HepG2 (cell line): ENCODE results near the gene DPH3. TPM values are rescaled to one million over a fixed set of nuclear protein-coding genes. Genes with fewer than 3 reads are reported as not detected.

Source experiments
- ATAC-seq: fragments of 200-7000 bp; cut with Tn5 transposase; 3 replicates; pipeline ENCODE4 v1.9.1; 2020; ENCODE audit warnings: mild to moderate bottlenecking, moderate library complexity
- BruUV-seq: library from RNA; stranded (reverse); fragments of 400-500 nt; replicated peaks from 2 replicates; lab custom pipeline; 2021; lab: Mats Ljungman, UMichigan
- CTCF ChIA-PET: fragments of 300-600 bp; formaldehyde crosslinking; extraction: SDS; loops from one replicate; lab custom pipeline; 2021; ENCODE audit warnings: low total read pairs, inconsistent platforms, low intra/inter-chr PET ratio; lab: Yijun Ruan, JAX
- POLR2A ChIA-PET: fragments of 350-600 bp; sonication (Branson Sonifier 250); formaldehyde crosslinking; loops from one replicate; lab custom pipeline; 2020; ENCODE audit warnings: antibody characterized with exemption, inconsistent platforms; lab: Yijun Ruan, JAX
- DNase-seq: peaks from one replicate; pipeline ENCODE4 v3.0.0-alpha.2; 2015; ENCODE audit warnings: low spot score
- FAIRE-seq: peaks from 3 replicates; lab custom pipeline; 2011; peaks lifted over from hg19 to GRCh38; lab: Jason Lieb, UNC
- H2AFZ ChIP-seq: one replicate; pipeline ENCODE4 v1.6.1; 2011; ENCODE audit warnings: low read length, inconsistent platforms
- H3K27ac ChIP-seq: fragments of 300-600 bp; 3 replicates; pipeline ENCODE4 v1.8.0; 2011; ENCODE audit warnings: mixed run types, mild to moderate bottlenecking, mixed read lengths, low read length, inconsistent platforms; ENCODE audit not compliant: insufficient read depth; ENCODE audit errors: extremely low read length
- H3K27me3 ChIP-seq, 2 experiments: fragments of 200-600 bp in 1 of 2; 2 replicates in 1 of 2; 3 replicates in 1 of 2; pipeline versions ENCODE4 v1.6.0 to v1.8.0; 2011; ENCODE audit warnings: low read length in 2 of 2, mild to moderate bottlenecking in 2 of 2, moderate library complexity in 2 of 2, inconsistent platforms in 1 of 2; ENCODE audit not compliant: insufficient read depth in 2 of 2, control insufficient read depth in 1 of 2
- H3K36me3 ChIP-seq, 2 experiments: fragments of 200-600 bp in 1 of 2; replicated peaks in 1 of 2; 2 replicates in 1 of 2; 3 replicates in 1 of 2; pipeline versions ENCODE4 v1.5.1 to v1.8.0; 2011; ENCODE audit warnings: low read length in 2 of 2, inconsistent platforms in 1 of 2; ENCODE audit not compliant: insufficient read depth in 2 of 2, control insufficient read depth in 1 of 2
- H3K4me1 ChIP-seq: 2 replicates; pipeline ENCODE4 v1.5.1; 2012; ENCODE audit warnings: low read length, inconsistent platforms; ENCODE audit not compliant: insufficient read depth
- H3K4me2 ChIP-seq: 2 replicates; pipeline ENCODE4 v1.6.0; 2011; ENCODE audit warnings: low read depth, low read length, inconsistent platforms
- H3K4me3 ChIP-seq, 3 experiments: fragments of 200-600 bp in 1 of 3; sonication (generic), shearing (Covaris generic) in 1 of 3; replicated peaks in 1 of 3; 2 replicates each; pipeline ENCODE4 v1.5.1; 2011 to 2016; ENCODE audit warnings: low read length in 3 of 3, inconsistent platforms in 2 of 3, low read depth in 2 of 3, mild to moderate bottlenecking in 2 of 3, control low read depth in 1 of 3, mixed read lengths in 1 of 3; ENCODE audit not compliant: insufficient read depth in 1 of 3
- H3K79me2 ChIP-seq: one replicate; pipeline ENCODE4 v1.6.1; 2011; ENCODE audit warnings: low read length, inconsistent platforms; ENCODE audit not compliant: insufficient read depth
- H3K9ac ChIP-seq: 2 replicates; pipeline ENCODE4 v1.6.0; 2011; ENCODE audit warnings: mild to moderate bottlenecking, low read depth, low read length, inconsistent platforms; ENCODE audit not compliant: insufficient read depth
- H3K9me3 ChIP-seq: 2 replicates; pipeline ENCODE4 v1.5.1; 2012; ENCODE audit warnings: mild to moderate bottlenecking, low read length
- H4K20me1 ChIP-seq: 2 replicates; pipeline ENCODE4 v1.6.0; 2011; ENCODE audit warnings: inconsistent platforms, mild to moderate bottlenecking, low read length, moderate library complexity; ENCODE audit not compliant: insufficient read depth
- CHD4 ChIP-seq: fragments of 200-600 bp; sonication (generic); IDR thresholded peaks from 2 replicates; pipeline ENCODE4 v1.7.0; 2017; ENCODE audit warnings: mild to moderate bottlenecking, low read length, borderline replicate concordance
- FOSL2 ChIP-seq: sonication (generic); formaldehyde crosslinking; IDR thresholded peaks from 2 replicates; pipeline ENCODE4 v1.4.0; 2020; ENCODE audit warnings: missing genetic modification reagents
- GATA4 ChIP-seq: sonication (generic); IDR thresholded peaks from 2 replicates; pipeline ENCODE4 v1.6.1; 2016; ENCODE audit warnings: antibody characterized with exemption, low read depth, borderline replicate concordance
- GLI4 ChIP-seq: sonication (generic); formaldehyde crosslinking; IDR thresholded peaks from 2 replicates; pipeline ENCODE4 v1.5.1; 2020; ENCODE audit warnings: missing genetic modification reagents, mild to moderate bottlenecking, moderate library complexity, borderline replicate concordance
- ISL2 ChIP-seq: sonication (generic); formaldehyde crosslinking; IDR thresholded peaks from 2 replicates; pipeline ENCODE4 v1.5.0; 2020; ENCODE audit warnings: missing genetic modification reagents
- KDM3A ChIP-seq: IDR thresholded peaks from 2 replicates; pipeline ENCODE4 v1.6.1; 2018; ENCODE audit warnings: low read depth, missing compliant biosample characterization
- MAF1 ChIP-seq: sonication (generic); formaldehyde crosslinking; IDR thresholded peaks from 2 replicates; pipeline ENCODE4 v1.5.0; 2020; ENCODE audit warnings: missing genetic modification reagents, borderline replicate concordance
- NFRKB ChIP-seq: fragments of 450-650 bp; IDR thresholded peaks from 2 replicates; pipeline ENCODE4 v1.6.1; 2017
- SCMH1 ChIP-seq: sonication (generic); formaldehyde crosslinking; IDR thresholded peaks from 2 replicates; pipeline ENCODE4 v1.9.0; 2021; ENCODE audit warnings: missing genetic modification reagents, mild to moderate bottlenecking, borderline replicate concordance
- ZBTB21 ChIP-seq: sonication (generic); formaldehyde crosslinking; IDR thresholded peaks from 2 replicates; pipeline ENCODE4 v1.4.0; 2020; ENCODE audit warnings: missing genetic modification reagents
- ZNF12 ChIP-seq: sonication (generic); formaldehyde crosslinking; IDR thresholded peaks from 2 replicates; pipeline ENCODE4 v1.5.0; 2020; ENCODE audit warnings: missing genetic modification reagents
- ZNF136 ChIP-seq: sonication (generic); formaldehyde crosslinking; IDR thresholded peaks from 2 replicates; pipeline ENCODE4 v1.8.1; 2022; ENCODE audit warnings: low read depth, mild to moderate bottlenecking, moderate library complexity, missing genetic modification reagents
- ZNF331 ChIP-seq: sonication (generic); formaldehyde crosslinking; IDR thresholded peaks from 2 replicates; pipeline ENCODE4 v1.4.0; 2020; ENCODE audit warnings: missing genetic modification reagents
- ZNF337 ChIP-seq: sonication (generic); formaldehyde crosslinking; IDR thresholded peaks from 2 replicates; pipeline ENCODE4 v1.5.1; 2020; ENCODE audit warnings: missing genetic modification reagents, low read depth, mild to moderate bottlenecking, borderline replicate concordance
- ZNF44 ChIP-seq: sonication (generic); formaldehyde crosslinking; IDR thresholded peaks from 2 replicates; pipeline ENCODE4 v1.5.1; 2020; ENCODE audit warnings: mild to moderate bottlenecking, missing genetic modification reagents
- ZNF660 ChIP-seq: sonication (generic); formaldehyde crosslinking; IDR thresholded peaks from 2 replicates; pipeline ENCODE4 v1.5.1; 2020; ENCODE audit warnings: mild to moderate bottlenecking, low read depth, missing genetic modification reagents, borderline replicate concordance
- ZNF773 ChIP-seq: sonication (generic); formaldehyde crosslinking; IDR thresholded peaks from 2 replicates; pipeline ENCODE4 v1.4.0; 2020; ENCODE audit warnings: missing genetic modification reagents, borderline replicate concordance
- WGBS: methylation state at CpG from one replicate; pipeline ENCODE4 v1.1.6; 2017; ENCODE audit warnings: low lambda C conversion rate; 5-methylcytosine and 5-hydroxymethylcytosine counted together
- in situ Hi-C: cut with HindIII; loops from 2 replicates; pipeline ENCODE4 v1.10.0; 2017; ENCODE audit warnings: low pct_unique_long_range_greater_than_20kb; ENCODE audit not compliant: extremely low pct_ligation_motif_present
- intact Hi-C: fragments of 100-400 bp; cut with micrococcal nuclease; formaldehyde crosslinking; loops from one replicate; pipeline ENCODE4 v1.10.0; 2022; ENCODE audit not compliant: unreplicated experiment
- polyA plus RNA-seq, 8 experiments: library from polyadenylated mRNA; depleted of rRNA in 3 of 8; stranded (reverse) in 7 of 8; unstranded in 1 of 8; fragments of >200 nt; fragmentation: Illumina TruSeq in 4 of 8; extraction: Trizol in 4 of 8; gene quantifications; 2 replicates each; pipeline versions ENCODE4 v1.2.1 to v1.2.3, GENCODE V29; 2011 to 2016; ENCODE audit warnings: low read depth in 4 of 8, missing spikeins in 1 of 8, mixed read lengths in 1 of 8; ENCODE audit not compliant: insufficient read depth in 1 of 8
- total RNA-seq, 5 experiments: library from RNA; depleted of rRNA; stranded (reverse); fragments of >200 nt; fragmentation: Illumina TruSeq; extraction: Trizol; gene quantifications; 2 replicates each; pipeline ENCODE4 v1.2.3, GENCODE V29; 2016; ENCODE audit warnings: low read depth in 1 of 5
- TF ChIP-seq, protein P1 (sequence below): sonication (generic); formaldehyde crosslinking; IDR thresholded peaks from 2 replicates; pipeline ENCODE4 v1.4.0; 2020; ENCODE audit warnings: missing genetic modification reagents, borderline replicate concordance
- TF ChIP-seq, protein P2 (sequence below): sonication (generic); formaldehyde crosslinking; IDR thresholded peaks from 2 replicates; pipeline ENCODE4 v1.4.0; 2020; ENCODE audit warnings: mild to moderate bottlenecking, low read depth, missing genetic modification reagents
- TF ChIP-seq, protein P3 (sequence below): IDR thresholded peaks from 2 replicates; pipeline ENCODE4 v1.6.1; 2016; ENCODE audit warnings: control low read depth

The DPH3 gene
- total and polyA plus RNA-seq, 2 of the 13 experiments (the other 11 are each of a cell fraction or from before 2014, with no cell fraction given) = 18.3 to 21.6 TPM

DNA sequence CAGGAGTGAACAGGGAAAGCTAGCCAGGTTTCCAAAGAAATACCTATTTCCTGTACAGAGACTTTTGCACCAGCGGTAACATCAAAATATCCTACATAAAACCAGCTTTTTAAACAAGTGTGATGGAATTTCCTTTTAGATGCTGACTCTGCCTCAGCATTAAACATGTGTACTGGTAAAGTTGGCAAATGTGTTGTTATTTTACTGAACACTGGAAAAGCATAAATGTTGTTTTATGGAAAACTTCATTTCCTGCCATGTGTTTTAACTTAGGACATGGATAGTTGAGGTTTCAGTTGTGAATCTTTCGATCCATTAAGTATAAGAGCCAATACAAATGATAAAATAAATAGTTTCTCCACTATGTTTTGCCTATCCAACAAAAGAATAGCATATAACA lies 15.9 kb upstream of the DPH3 start (continued):
- TF ChIP-seq CHD4 (no peak), ZNF773 (no peak), ZBTB21 (CRISPR knock-in tag) (no peak), FOSL2 (CRISPR knock-in tag) (no peak), ZNF337 (no peak)
- TF ChIP-seq, protein P1, sequence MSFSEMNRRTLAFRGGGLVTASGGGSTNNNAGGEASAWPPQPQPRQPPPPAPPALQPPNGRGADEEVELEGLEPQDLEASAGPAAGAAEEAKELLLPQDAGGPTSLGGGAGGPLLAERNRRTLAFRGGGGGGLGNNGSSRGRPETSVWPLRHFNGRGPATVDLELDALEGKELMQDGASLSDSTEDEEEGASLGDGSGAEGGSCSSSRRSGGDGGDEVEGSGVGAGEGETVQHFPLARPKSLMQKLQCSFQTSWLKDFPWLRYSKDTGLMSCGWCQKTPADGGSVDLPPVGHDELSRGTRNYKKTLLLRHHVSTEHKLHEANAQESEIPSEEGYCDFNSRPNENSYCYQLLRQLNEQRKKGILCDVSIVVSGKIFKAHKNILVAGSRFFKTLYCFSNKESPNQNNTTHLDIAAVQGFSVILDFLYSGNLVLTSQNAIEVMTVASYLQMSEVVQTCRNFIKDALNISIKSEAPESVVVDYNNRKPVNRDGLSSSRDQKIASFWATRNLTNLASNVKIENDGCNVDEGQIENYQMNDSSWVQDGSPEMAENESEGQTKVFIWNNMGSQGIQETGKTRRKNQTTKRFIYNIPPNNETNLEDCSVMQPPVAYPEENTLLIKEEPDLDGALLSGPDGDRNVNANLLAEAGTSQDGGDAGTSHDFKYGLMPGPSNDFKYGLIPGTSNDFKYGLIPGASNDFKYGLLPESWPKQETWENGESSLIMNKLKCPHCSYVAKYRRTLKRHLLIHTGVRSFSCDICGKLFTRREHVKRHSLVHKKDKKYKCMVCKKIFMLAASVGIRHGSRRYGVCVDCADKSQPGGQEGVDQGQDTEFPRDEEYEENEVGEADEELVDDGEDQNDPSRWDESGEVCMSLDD (CRISPR knock-in tag) = no peak
- TF ChIP-seq, protein P2, sequence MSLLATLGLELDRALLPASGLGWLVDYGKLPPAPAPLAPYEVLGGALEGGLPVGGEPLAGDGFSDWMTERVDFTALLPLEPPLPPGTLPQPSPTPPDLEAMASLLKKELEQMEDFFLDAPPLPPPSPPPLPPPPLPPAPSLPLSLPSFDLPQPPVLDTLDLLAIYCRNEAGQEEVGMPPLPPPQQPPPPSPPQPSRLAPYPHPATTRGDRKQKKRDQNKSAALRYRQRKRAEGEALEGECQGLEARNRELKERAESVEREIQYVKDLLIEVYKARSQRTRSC (CRISPR knock-in tag) = no peak

DNA sequence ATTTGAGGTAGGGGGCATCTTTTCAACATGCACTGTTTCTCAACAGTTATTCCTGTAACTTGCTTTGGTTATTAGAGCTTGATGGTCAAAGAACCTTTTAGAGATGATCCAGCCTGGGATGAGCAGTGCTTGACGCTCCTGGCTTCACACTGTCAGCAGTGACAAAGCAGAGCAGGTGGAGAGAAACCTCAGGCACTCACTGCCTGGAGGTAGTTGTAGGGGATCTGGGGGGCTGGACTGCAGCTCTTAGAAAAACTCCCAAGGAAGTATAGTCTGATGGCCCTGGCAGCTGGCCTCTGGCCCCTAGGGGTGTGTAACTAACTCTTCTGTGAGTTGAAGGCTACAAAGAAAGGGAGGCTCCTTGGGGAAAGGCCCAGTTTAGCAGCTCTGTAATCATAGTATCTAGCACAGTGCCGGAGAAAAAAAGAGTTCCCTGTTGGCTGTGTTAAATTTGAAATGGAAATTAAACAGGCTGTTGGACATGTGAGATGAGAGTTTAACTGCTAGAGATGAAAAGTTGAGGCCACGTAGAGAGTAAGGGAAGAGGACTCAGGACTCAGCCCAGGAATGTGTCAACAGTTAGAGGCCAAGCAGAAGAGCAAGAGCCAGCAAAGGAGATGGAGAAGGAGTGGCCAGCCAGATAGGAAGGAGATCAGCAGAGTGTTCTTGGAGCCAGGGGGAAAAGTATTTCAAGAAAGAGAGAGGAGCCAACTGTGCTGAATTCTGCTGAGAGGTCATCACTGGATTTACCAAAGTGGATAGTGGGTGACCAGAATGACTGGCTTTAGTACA lies 14.5 kb upstream of the DPH3 start:
- ChIA-PET CTCF (no interaction called here), POLR2A (no interaction called here)
- no peak for TF ChIP-seq ZNF337
- no peak for TF ChIP-seq MAF1 (CRISPR knock-in tag)
- TF ChIP-seq KDM3A (CRISPR knock-in tag) = no peak
- no peak for TF ChIP-seq ZNF44 (CRISPR knock-in tag)
- TF ChIP-seq ZNF12 (CRISPR knock-in tag) = no peak
- TF ChIP-seq SCMH1 (CRISPR knock-in tag) = no peak
- TF ChIP-seq ZNF660 (CRISPR knock-in tag) = no peak
- TF ChIP-seq GLI4 (CRISPR knock-in tag) = no peak
- TF ChIP-seq, protein P3, sequence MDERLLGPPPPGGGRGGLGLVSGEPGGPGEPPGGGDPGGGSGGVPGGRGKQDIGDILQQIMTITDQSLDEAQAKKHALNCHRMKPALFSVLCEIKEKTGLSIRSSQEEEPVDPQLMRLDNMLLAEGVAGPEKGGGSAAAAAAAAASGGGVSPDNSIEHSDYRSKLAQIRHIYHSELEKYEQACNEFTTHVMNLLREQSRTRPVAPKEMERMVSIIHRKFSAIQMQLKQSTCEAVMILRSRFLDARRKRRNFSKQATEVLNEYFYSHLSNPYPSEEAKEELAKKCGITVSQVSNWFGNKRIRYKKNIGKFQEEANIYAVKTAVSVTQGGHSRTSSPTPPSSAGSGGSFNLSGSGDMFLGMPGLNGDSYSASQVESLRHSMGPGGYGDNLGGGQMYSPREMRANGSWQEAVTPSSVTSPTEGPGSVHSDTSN = no peak
- no peak for TF ChIP-seq ZNF136
- TF ChIP-seq GATA4 = no peak
- no peak for TF ChIP-seq ZNF331 (CRISPR knock-in tag)
- no peak for TF ChIP-seq NFRKB
- TF ChIP-seq ISL2 = no peak

More for the DNA sequence above, 14.5 kb upstream of the DPH3 start:
- H3K4me1 ChIP-seq = no peaks in the 10 kb centered on the region
- no peaks in the 10 kb centered on the region for H3K79me2 ChIP-seq
- no peaks in the 10 kb centered on the region for H3K9me3 ChIP-seq
- H3K4me3 ChIP-seq = no peak overlapping the region
- no peaks in the 10 kb centered on the region for H4K20me1 ChIP-seq
- in situ Hi-C loops = no loop called here
- no peak overlapping the region for H3K9ac ChIP-seq
- FAIRE-seq = no peak
- no peaks in the 10 kb centered on the region for H3K27me3 ChIP-seq
- no TSS peak for BruUV-seq
- H2AFZ ChIP-seq = no peak overlapping the region
- H3K36me3 ChIP-seq = peaks cover 1 to 45% of the 10 kb centered on the region in 2 experiments; a peak in 4 of 5 replicates
- H3K27ac ChIP-seq = no peak overlapping the region
- WGBS = 88% methylated on average over 3 of the region's 3 CpGs
- H3K4me2 ChIP-seq = no peak overlapping the region
- intact Hi-C loops = no loop called here
- ATAC-seq = no peak
- DNase-seq = no peak
